ENCODE results near the gene CD34.

The CD34 gene

DNA sequence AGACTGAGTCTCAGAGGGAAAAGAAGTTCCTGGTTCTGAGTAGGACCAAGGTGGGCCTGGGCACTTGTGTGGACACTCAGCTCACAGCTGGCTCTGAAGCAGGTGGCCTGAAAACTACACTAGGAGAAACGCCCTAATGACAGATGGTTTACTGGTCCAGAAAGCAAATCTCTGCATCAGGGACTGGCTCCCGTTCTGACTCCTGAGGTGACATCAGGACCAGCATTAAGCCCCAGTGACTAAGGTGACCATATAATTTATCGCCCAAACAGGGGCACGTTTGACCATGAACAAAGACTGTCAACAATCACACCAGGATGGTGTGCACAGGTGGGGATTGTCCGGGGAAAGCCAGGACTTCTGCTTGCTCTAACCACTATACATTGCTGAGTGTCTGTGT is 12.2 kb upstream of the CD34 start:
- Histone ChIP-seq H3K36me3 (ENCODE audit: control insufficient read depth, insufficient read depth, low read length) (no peaks in the 10 kb centered on the region), H3K27ac (ENCODE audit: low read depth, low read length) (no peak overlapping the region), H3K4me1 (ENCODE audit: control insufficient read depth, insufficient read depth, low read length) (peaks cover 6% of the 10 kb centered on the region), H3K27me3 (ENCODE audit: control insufficient read depth, insufficient read depth, low read length) (no peaks in the 10 kb centered on the region), H3K9ac (ENCODE audit: low read length) (no peak overlapping the region), H3K4me3 (ENCODE audit: low read length) (no peak overlapping the region)

DNA sequence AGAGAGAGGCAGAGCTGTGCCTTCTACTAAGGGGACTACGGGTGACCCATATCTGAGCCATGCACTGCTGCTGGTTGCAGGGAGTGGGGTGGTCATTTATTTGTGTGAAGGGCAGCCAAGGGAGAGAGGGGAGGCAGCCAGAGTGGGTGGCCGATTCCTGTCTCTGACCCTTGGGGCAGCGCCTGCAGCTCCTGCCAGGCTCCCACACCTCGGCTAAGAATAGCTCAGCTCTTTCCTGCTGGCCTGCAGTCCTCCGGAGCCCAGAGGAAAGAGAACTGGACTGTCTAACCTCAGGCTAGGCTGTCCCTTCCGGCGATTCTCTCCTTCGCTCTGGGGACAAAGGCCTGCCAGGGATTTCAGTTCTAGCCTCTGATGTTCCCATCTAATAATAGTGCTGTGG is 11.6 kb upstream of the CD34 start:
- H3K36me3 ChIP-seq (ENCODE audit: control insufficient read depth, insufficient read depth, low read length), result no peaks in the 10 kb centered on the region
- no peak overlapping the region for H3K4me3 ChIP-seq (ENCODE audit: low read length)
- no peak overlapping the region for H3K27ac ChIP-seq (ENCODE audit: low read depth, low read length)
- no peak overlapping the region for H3K9ac ChIP-seq (ENCODE audit: low read length)
- no peaks in the 10 kb centered on the region for H3K27me3 ChIP-seq (ENCODE audit: control insufficient read depth, insufficient read depth, low read length)
- H3K4me1 ChIP-seq (ENCODE audit: control insufficient read depth, insufficient read depth, low read length), result peaks cover 6% of the 10 kb centered on the region

DNA sequence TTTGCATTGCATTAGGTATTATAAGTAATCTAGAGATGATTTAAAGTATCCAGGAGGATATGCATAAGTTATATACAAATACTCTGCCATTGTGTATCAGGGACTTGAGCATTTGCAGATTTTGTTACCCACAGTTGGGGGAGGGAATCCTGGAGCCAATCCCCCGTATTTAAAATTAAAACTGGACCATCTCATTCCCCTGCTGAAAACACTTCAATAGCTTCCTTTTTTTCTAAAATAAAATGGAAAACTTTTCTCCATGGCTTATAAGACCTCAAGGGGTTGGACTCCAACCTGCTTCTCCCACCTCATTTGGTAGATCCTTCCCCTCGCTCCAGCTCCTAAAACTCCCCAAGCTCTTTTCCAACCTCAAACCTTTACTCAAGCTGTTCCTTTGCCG is 10.4 kb upstream of the CD34 start:
- Histone ChIP-seq H3K27me3 (ENCODE audit: control insufficient read depth, insufficient read depth, low read length) (no peaks in the 10 kb centered on the region), H3K9ac (ENCODE audit: low read length) (no peak overlapping the region), H3K27ac (ENCODE audit: low read depth, low read length) (no peak overlapping the region), H3K4me1 (ENCODE audit: control insufficient read depth, insufficient read depth, low read length) (peaks cover 6% of the 10 kb centered on the region), H3K36me3 (ENCODE audit: control insufficient read depth, insufficient read depth, low read length) (no peaks in the 10 kb centered on the region), H3K4me3 (ENCODE audit: low read length) (no peak overlapping the region)

DNA sequence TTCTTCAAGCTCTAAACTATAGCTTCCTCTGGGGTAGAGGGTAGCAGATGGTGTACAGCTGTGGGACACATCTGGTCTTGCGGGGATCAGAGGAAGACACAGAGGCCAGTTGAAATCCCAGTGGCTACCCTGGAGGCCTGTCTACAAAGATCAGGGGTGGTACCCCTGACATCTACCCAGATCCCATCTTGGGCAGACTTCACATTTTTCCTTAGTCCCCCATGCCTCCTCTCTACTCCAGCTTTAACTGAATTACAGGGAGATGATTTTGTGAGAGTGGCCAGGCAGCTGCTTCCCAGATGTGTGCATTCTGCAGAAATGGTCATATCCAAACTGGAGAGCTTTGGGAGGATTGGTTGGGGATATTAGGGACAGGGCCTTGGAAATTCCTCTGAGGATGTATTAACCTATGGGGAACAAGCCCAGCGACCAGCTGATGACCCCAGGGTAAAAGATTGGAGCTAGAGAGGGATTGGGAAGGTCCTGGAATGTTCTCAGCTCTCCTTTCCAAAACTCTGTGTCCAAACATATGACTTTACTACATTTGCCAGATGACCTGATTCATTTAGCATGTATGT is 9.6 kb upstream of the CD34 start:
- Histone ChIP-seq H3K4me1 (ENCODE audit: control insufficient read depth, insufficient read depth, low read length) (peaks cover 6% of the 10 kb centered on the region), H3K27me3 (ENCODE audit: control insufficient read depth, insufficient read depth, low read length) (no peaks in the 10 kb centered on the region), H3K36me3 (ENCODE audit: control insufficient read depth, insufficient read depth, low read length) (no peaks in the 10 kb centered on the region), H3K27ac (ENCODE audit: low read depth, low read length) (peak overlapping the region; percentile 30), H3K4me3 (ENCODE audit: low read length) (no peak overlapping the region), H3K9ac (ENCODE audit: low read length) (no peak overlapping the region)

DNA sequence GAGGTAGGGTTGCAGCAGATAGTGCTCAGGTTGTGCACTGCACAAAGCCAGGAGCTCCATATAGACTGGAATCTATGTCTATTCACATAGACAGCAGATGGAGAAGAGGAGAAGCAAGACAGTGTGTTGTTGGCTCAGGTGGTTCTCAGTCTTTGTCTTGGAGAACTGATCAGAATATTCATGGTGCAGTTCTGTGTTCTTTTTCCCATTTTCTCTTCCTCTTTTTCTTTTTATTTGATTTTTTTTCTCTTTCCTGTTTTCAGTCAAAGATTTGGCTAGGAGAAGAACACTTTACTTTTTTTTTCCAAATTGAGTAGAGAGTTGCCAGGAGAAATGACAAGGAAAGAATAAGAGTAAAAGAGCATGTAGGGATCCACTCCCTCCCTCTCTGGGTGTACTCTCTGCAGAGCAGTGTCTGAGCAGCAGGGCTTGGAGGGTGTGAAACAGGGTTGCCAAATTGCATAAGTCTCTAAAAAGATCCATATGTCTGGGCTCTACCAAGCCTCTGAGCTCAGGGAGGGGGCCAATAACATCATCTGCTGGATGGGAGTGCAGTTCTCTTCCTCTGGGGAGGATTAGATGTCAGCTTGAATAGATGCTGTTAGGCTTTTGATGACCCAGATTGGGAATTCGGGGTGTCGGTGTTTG is 8.7 kb upstream of the CD34 start:
- Histone ChIP-seq H3K27me3 (ENCODE audit: control insufficient read depth, insufficient read depth, low read length) (no peaks in the 10 kb centered on the region), H3K9ac (ENCODE audit: low read length) (no peak overlapping the region), H3K27ac (ENCODE audit: low read depth, low read length) (peak overlapping the region; percentile 15), H3K36me3 (ENCODE audit: control insufficient read depth, insufficient read depth, low read length) (no peaks in the 10 kb centered on the region), H3K4me1 (ENCODE audit: control insufficient read depth, insufficient read depth, low read length) (peaks cover 6% of the 10 kb centered on the region), H3K4me3 (ENCODE audit: low read length) (no peak overlapping the region)

DNA sequence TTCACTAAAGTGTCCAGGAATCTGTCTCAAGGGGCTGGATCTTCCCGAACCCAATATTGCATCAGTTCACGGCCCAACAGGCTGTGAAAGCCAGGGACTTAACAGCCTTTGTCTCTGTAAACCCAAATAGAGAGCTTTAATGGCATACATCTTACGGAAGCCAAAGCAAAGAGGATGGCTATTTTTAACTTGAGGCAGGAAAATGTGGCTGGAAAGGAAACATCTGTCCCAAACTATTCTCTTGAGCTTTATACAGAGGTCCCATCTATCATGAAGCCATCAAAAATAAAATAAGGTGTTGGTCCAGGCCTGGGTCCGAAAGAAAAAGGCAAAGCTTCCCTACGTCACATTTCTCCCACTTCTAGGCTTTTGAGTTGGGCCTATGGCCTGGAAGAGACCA is 7.7 kb upstream of the CD34 start:
- H3K4me1 ChIP-seq (ENCODE audit: control insufficient read depth, insufficient read depth, low read length), result peaks cover 6% of the 10 kb centered on the region
- no peak overlapping the region for H3K27ac ChIP-seq (ENCODE audit: low read depth, low read length)
- H3K27me3 ChIP-seq (ENCODE audit: control insufficient read depth, insufficient read depth, low read length), result no peaks in the 10 kb centered on the region
- H3K36me3 ChIP-seq (ENCODE audit: control insufficient read depth, insufficient read depth, low read length), result no peaks in the 10 kb centered on the region
- H3K4me3 ChIP-seq (ENCODE audit: low read length), result no peak overlapping the region
- no peak overlapping the region for H3K9ac ChIP-seq (ENCODE audit: low read length)

DNA sequence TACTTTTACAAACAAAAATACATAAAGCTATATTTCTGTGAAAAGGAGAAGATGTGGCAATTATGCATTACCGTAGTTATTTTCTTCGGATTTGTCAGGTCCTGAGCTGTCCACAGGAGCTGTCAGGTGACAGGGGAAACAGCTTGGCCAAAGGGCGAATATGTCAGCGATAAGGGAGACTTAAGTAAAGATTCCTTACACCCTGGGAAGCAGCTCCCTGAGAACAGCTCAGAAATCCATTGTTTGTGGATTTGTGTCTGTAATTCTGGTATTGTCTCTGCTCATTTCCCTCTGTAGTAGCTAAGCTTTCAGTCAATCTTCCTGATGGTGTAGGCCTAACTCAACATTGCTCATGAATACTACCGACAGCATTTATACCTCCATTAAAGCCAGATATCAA is 7.1 kb upstream of the CD34 start:
- H3K4me3 ChIP-seq (ENCODE audit: low read length), result no peak overlapping the region
- no peak overlapping the region for H3K27ac ChIP-seq (ENCODE audit: low read depth, low read length)
- peaks cover 2% of the 10 kb centered on the region for H3K4me1 ChIP-seq (ENCODE audit: control insufficient read depth, insufficient read depth, low read length)
- H3K27me3 ChIP-seq (ENCODE audit: control insufficient read depth, insufficient read depth, low read length), result peaks cover 4% of the 10 kb centered on the region
- H3K36me3 ChIP-seq (ENCODE audit: control insufficient read depth, insufficient read depth, low read length), result no peaks in the 10 kb centered on the region
- no peak overlapping the region for H3K9ac ChIP-seq (ENCODE audit: low read length)

DNA sequence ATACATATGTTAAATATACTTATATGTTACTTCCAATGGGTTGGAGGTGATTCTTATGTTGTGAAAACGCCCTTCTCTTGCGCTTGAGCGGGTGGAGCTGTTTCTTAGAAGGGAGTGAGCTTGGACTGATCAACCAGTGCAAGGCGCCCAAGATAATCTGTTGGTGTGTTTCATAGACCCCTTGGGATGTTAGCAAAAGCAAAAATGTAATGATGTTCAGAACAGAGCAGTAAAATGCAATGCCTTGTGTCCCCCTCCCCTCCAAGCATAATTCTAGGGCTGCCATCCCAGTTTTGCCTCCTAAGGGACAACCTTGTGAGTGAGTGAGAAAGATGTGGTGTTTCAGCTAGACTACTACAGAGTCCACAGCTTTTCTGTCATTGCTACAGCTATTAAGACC is 6.2 kb upstream of the CD34 start:
- H3K36me3 ChIP-seq (ENCODE audit: control insufficient read depth, insufficient read depth, low read length), result no peaks in the 10 kb centered on the region
- peaks cover 2% of the 10 kb centered on the region for H3K4me1 ChIP-seq (ENCODE audit: control insufficient read depth, insufficient read depth, low read length)
- no peak overlapping the region for H3K9ac ChIP-seq (ENCODE audit: low read length)
- H3K4me3 ChIP-seq (ENCODE audit: low read length), result no peak overlapping the region
- H3K27ac ChIP-seq (ENCODE audit: low read depth, low read length), result no peak overlapping the region
- H3K27me3 ChIP-seq (ENCODE audit: control insufficient read depth, insufficient read depth, low read length), result peaks cover 4% of the 10 kb centered on the region

DNA sequence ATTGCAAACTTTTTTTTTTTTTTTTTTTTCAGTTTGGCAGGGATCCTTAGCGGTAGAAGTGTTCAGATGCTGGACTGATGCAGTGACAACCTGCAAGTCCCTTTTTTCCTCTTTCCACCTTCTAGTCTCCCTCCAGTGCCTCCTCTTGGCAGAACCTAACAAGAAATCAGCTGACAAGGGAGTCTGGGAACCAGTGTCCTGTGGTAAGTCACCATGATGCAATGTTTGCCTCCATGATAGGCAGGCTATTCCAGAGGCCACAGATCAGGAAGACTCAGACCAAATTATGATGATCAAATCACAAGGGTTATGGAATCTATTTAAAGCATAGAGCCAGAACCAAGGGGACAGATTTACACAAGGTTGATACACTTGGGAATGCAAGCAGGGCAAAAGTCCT is 3.0 kb upstream of the CD34 start:
- H3K9ac ChIP-seq (ENCODE audit: low read length), result no peak overlapping the region
- no peaks in the 10 kb centered on the region for H3K4me1 ChIP-seq (ENCODE audit: control insufficient read depth, insufficient read depth, low read length)
- peaks cover 9% of the 10 kb centered on the region for H3K27me3 ChIP-seq (ENCODE audit: control insufficient read depth, insufficient read depth, low read length)
- no peak overlapping the region for H3K27ac ChIP-seq (ENCODE audit: low read depth, low read length)
- no peaks in the 10 kb centered on the region for H3K36me3 ChIP-seq (ENCODE audit: control insufficient read depth, insufficient read depth, low read length)
- H3K4me3 ChIP-seq (ENCODE audit: low read length), result no peak overlapping the region

DNA sequence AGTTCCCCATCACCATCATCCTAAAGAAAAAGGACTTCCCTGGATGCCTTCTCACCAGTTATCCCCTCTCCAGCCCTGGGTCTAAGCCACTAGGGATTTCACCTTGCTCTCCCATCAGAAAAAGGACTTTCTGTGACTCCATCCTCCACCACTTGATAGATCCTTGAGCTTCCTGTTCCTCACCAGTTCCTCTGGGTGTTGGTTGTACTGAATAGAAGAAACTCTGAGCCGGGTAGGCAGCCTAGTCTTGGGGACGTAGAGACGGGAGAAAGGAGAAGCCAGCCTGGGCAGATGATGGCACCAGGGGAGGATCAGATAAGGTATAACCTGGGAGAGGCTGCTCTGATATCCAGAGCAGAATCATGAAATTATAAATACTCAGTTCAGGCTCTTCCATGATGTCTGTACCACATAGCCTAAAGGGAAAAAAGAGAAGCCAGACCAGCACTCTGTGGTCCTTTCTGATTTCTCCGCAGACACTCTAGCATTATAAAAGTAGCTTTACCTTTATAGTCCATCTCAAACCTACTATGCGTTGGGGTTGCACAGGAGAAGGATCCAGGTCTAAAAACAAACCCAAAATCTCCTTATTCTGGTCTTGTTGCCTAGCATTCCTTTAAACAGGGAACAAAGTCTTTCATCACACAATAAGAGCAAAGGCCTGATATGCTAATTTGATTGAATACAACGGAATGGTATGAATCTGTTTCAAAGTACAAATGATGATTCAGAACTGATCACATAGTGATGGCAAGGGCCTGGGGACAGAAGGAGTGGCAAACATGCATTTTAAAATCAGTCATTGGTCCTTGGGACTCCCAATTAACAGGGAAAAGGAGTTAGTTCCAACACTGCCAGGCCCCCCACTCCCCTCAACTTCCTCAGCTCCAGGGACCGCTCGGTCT is 1.2 kb upstream of the CD34 start:
- no peak overlapping the region for H3K27ac ChIP-seq (ENCODE audit: low read depth, low read length)
- H3K4me1 ChIP-seq (ENCODE audit: control insufficient read depth, insufficient read depth, low read length), result no peaks in the 10 kb centered on the region
- H3K4me3 ChIP-seq (ENCODE audit: low read length), result no peak overlapping the region
- H3K27me3 ChIP-seq (ENCODE audit: control insufficient read depth, insufficient read depth, low read length), result peaks cover 9% of the 10 kb centered on the region
- no peak overlapping the region for H3K9ac ChIP-seq (ENCODE audit: low read length)
- no peaks in the 10 kb centered on the region for H3K36me3 ChIP-seq (ENCODE audit: control insufficient read depth, insufficient read depth, low read length)

DNA sequence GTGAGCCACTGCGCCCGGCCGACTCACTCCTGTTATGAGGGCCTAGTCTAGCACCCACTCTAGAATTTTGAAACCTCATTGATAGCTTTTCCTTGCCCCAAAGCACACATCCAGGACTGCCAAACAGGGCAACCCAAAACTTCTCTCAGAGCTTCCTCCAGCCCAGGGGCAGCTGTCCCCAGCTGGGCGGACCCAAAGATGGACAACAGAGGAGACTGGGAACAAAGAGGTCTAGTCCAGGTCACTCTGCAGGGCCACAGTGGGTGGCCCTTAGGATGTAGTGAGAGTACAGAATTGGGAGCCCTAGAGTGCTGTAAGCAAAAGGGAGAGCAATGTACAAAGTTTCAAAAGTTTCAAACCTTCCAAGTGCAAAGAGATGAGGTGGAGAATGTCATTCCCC is 1.2 kb downstream of the CD34 start:
- Histone ChIP-seq H3K27me3 (ENCODE audit: control insufficient read depth, insufficient read depth, low read length) (peaks cover 9% of the 10 kb centered on the region), H3K4me1 (ENCODE audit: control insufficient read depth, insufficient read depth, low read length) (no peaks in the 10 kb centered on the region), H3K4me3 (ENCODE audit: low read length) (peak overlapping the region; percentile 40), H3K9ac (ENCODE audit: low read length) (no peak overlapping the region), H3K27ac (ENCODE audit: low read depth, low read length) (peak overlapping the region; percentile 4), H3K36me3 (ENCODE audit: control insufficient read depth, insufficient read depth, low read length) (no peaks in the 10 kb centered on the region)

DNA sequence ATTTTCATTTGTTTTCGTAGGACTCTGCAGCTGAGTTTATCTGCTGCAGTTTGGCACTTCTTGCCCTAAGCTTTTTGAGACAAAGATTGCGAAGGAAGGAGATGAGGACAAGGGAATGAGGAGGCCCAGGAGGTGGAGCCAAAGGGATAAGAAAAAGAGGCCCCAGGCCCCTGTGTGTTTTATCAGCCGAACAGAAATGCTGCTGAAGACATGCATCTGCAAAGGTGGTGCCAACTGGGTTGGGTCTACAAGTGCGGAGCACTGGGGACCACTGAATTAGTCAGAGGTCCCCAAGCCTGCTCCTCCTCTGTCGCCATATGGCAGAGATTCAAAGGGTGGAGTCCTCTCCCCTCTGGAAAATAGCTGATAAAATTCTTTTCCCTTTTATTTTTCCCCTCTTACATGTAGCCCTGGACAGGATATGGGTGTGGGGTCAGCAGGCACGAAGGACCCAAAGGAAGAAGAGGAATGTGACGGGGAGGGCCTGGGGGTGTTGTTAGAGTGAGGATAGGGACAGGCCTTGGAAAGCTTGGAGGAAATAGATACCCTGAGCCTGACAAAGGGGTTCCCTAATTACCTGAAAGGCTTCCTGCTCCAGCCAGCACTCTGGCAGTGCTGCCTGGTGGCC is 2.7 kb downstream of the CD34 start:
- no peaks in the 10 kb centered on the region for H3K36me3 ChIP-seq (ENCODE audit: control insufficient read depth, insufficient read depth, low read length)
- H3K27me3 ChIP-seq (ENCODE audit: control insufficient read depth, insufficient read depth, low read length), result peaks cover 7% of the 10 kb centered on the region
- no peak overlapping the region for H3K4me3 ChIP-seq (ENCODE audit: low read length)
- H3K9ac ChIP-seq (ENCODE audit: low read length), result no peak overlapping the region
- no peak overlapping the region for H3K27ac ChIP-seq (ENCODE audit: low read depth, low read length)
- no peaks in the 10 kb centered on the region for H3K4me1 ChIP-seq (ENCODE audit: control insufficient read depth, insufficient read depth, low read length)

Measured in rectal smooth muscle tissue (tissue), 1 donor.